Gastrocnemius medialis (tissue), 4 donors: ENCODE data around the gene GPR143.

Experiments
- POLR2A ChIP-seq, 2 donors: fragments of 450-650 bp; IDR thresholded peaks; one replicate each; pipeline ENCODE4 v1.6.1; 2017; ENCODE audit warnings: antibody characterized with exemption in 2 of 2, mild to moderate bottlenecking in 2 of 2, moderate library complexity in 2 of 2
- TF ChIP-seq, protein P1 (sequence below), 5 experiments: fragments of 450-650 bp in 3 of 5; fragments of 200-600 bp in 2 of 5; sonication (generic) in 2 of 5; IDR thresholded peaks in 4 of 5; conservative IDR thresholded peaks in 1 of 5; 1 replicate in 4 of 5; 2 replicates in 1 of 5; pipeline ENCODE4 v1.5.1; 2016 to 2019; ENCODE audit warnings: antibody characterized with exemption in 5 of 5, mild to moderate bottlenecking in 3 of 5, moderate library complexity in 3 of 5

- TF ChIP-seq, protein P1, sequence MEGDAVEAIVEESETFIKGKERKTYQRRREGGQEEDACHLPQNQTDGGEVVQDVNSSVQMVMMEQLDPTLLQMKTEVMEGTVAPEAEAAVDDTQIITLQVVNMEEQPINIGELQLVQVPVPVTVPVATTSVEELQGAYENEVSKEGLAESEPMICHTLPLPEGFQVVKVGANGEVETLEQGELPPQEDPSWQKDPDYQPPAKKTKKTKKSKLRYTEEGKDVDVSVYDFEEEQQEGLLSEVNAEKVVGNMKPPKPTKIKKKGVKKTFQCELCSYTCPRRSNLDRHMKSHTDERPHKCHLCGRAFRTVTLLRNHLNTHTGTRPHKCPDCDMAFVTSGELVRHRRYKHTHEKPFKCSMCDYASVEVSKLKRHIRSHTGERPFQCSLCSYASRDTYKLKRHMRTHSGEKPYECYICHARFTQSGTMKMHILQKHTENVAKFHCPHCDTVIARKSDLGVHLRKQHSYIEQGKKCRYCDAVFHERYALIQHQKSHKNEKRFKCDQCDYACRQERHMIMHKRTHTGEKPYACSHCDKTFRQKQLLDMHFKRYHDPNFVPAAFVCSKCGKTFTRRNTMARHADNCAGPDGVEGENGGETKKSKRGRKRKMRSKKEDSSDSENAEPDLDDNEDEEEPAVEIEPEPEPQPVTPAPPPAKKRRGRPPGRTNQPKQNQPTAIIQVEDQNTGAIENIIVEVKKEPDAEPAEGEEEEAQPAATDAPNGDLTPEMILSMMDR (IDR thresholded peaks at IDR 0.05 in 4 of 5, conservative IDR thresholded peaks at IDR 0.05 in 1 of 5) = no peak
- no peak for TF ChIP-seq POLR2A (IDR thresholded peaks at IDR 0.05)
These were observed 40.9 kb downstream of the GPR143 start for GRCh38 chrX:9724711-9725110.
